ENCODE data around the gene HPS4. TPM values are rescaled to one million over a fixed set of nuclear protein-coding genes. Genes with fewer than 3 reads are reported as not detected.

HPS4 gene
- total RNA-seq, 2 donors from 2014 or later, result 41.7 to 57.6 TPM

GRCh38 chr22:26480611-26480932, 3.0 kb downstream of the HPS4 start:
- H3K27me3 Mint-ChIP-seq (ENCODE audit: insufficient read depth), result no peaks in the 10 kb centered on the region
- TF ChIP-seq CTCF (conservative IDR thresholded peaks at IDR 0.05), result no peak

GRCh38 chr22:26479792-26480610, 3.6 kb downstream of the HPS4 start:
- Mint-ChIP-seq H3K27ac (peak overlapping the region; percentile 2), H3K27me3 (ENCODE audit: insufficient read depth) (no peaks in the 10 kb centered on the region), H3K4me1 (peaks cover 34% of the 10 kb centered on the region), H3K4me3 (peak overlapping the region; percentile 0), H3K36me3 (ENCODE audit: low read depth) (peaks cover 30% of the 10 kb centered on the region), H3K9me3 (no peaks in the 10 kb centered on the region)
- DNase-seq, result no peak
- Histone ChIP-seq H3K4me3 (ENCODE audit: low read length) (peak overlapping the region; percentile 50), H3K27me3 (ENCODE audit: control insufficient read depth, insufficient read depth, low read length, poor library complexity, severe bottlenecking) (no peaks in the 10 kb centered on the region), H3K27ac (ENCODE audit: low read depth, low read length) (no peak overlapping the region), H3K36me3 (ENCODE audit: control insufficient read depth, insufficient read depth, low read length) (peaks cover 28% of the 10 kb centered on the region), H3K9me3 (ENCODE audit: control insufficient read depth, low read length) (no peaks in the 10 kb centered on the region), H3K4me1 (ENCODE audit: control insufficient read depth, insufficient read depth, low read length) (no peaks in the 10 kb centered on the region), H3K9ac (ENCODE audit: extremely low read depth, low read length, poor library complexity, severe bottlenecking) (no peak overlapping the region)
- peak; percentile 21 for TF ChIP-seq CTCF (conservative IDR thresholded peaks at IDR 0.05)
- 91% methylated on average over 8 to 12 of the region's 12 CpGs for WGBS, 2 experiments (ENCODE audit: insufficient coverage in 1 of 2, insufficient read length in 1 of 2)

More at GRCh38 chr22:26480611-26480932, 3.0 kb downstream of the HPS4 start:
- Mint-ChIP-seq H3K27ac (no peak overlapping the region), H3K4me3 (no peak overlapping the region), H3K36me3 (ENCODE audit: low read depth) (peaks cover 29% of the 10 kb centered on the region), H3K4me1 (peaks cover 37% of the 10 kb centered on the region), H3K9me3 (no peaks in the 10 kb centered on the region)
- WGBS, 2 experiments (ENCODE audit: insufficient coverage in 1 of 2, insufficient read length in 1 of 2), result 100% methylated on average over 2 of the region's 2 CpGs; no CpG with 5 or more reads in 1 of the 2 experiments
- Histone ChIP-seq H3K36me3 (ENCODE audit: control insufficient read depth, insufficient read depth, low read length) (peaks cover 26% of the 10 kb centered on the region), H3K9me3 (ENCODE audit: control insufficient read depth, low read length) (no peaks in the 10 kb centered on the region), H3K4me3 (ENCODE audit: low read length) (peak overlapping the region; percentile 50), H3K4me1 (ENCODE audit: control insufficient read depth, insufficient read depth, low read length) (peaks cover 3% of the 10 kb centered on the region), H3K9ac (ENCODE audit: extremely low read depth, low read length, poor library complexity, severe bottlenecking) (no peak overlapping the region), H3K27ac (ENCODE audit: low read depth, low read length) (no peak overlapping the region), H3K27me3 (ENCODE audit: control insufficient read depth, insufficient read depth, low read length, poor library complexity, severe bottlenecking) (no peaks in the 10 kb centered on the region)
- no peak for DNase-seq

- no peaks in the 10 kb centered on the region for H3K27me3 ChIP-seq (ENCODE audit: control insufficient read depth, insufficient read depth, low read length, poor library complexity, severe bottlenecking)
- H3K4me3 ChIP-seq (ENCODE audit: low read length), result peak overlapping the region; percentile 35
- Mint-ChIP-seq H3K36me3 (ENCODE audit: low read depth) (peaks cover 35% of the 10 kb centered on the region), H3K27ac (peak overlapping the region; percentile 2), H3K4me1 (peaks cover 34% of the 10 kb centered on the region), H3K27me3 (ENCODE audit: insufficient read depth) (no peaks in the 10 kb centered on the region), H3K4me3 (peak overlapping the region; percentile 0), H3K9me3 (no peaks in the 10 kb centered on the region)
- H3K9ac ChIP-seq (ENCODE audit: extremely low read depth, low read length, poor library complexity, severe bottlenecking), result no peak overlapping the region
- 91 to 95% methylated on average over 6 to 11 of the region's 12 CpGs for WGBS, 2 experiments (ENCODE audit: insufficient coverage in 1 of 2, insufficient read length in 1 of 2)
- H3K4me1 ChIP-seq (ENCODE audit: control insufficient read depth, insufficient read depth, low read length), result no peaks in the 10 kb centered on the region
- peaks cover 36% of the 10 kb centered on the region for H3K36me3 ChIP-seq (ENCODE audit: control insufficient read depth, insufficient read depth, low read length)
- no peak for TF ChIP-seq CTCF (conservative IDR thresholded peaks at IDR 0.05)
- no peak for DNase-seq
- H3K9me3 ChIP-seq (ENCODE audit: control insufficient read depth, low read length), result no peaks in the 10 kb centered on the region
- H3K27ac ChIP-seq (ENCODE audit: low read depth, low read length), result no peak overlapping the region
These were observed 4.4 kb downstream of the HPS4 start for GRCh38 chr22:26479043-26479791.
